Measurements from ENCODE around the gene KRT35. TPM values are rescaled to one million over a fixed set of nuclear protein-coding genes. Genes with fewer than 3 reads are reported as not detected.

Gene KRT35
- total RNA-seq, 1 experiment from 2014 or later = not detected

- no peaks in the 10 kb centered on the region for H3K9me2 ChIP-seq (ENCODE audit: insufficient read depth)
- H4K20me1 ChIP-seq (ENCODE audit: insufficient read depth) = no peaks in the 10 kb centered on the region
- no peak overlapping the region for H3K9ac ChIP-seq (ENCODE audit: low read length)
- ChIA-PET RAD21 (ENCODE audit: low non-redundant PET in 1 of 2, low total read pairs in 2 of 2, uncharacterized antibody in 2 of 2, unreplicated experiment in 2 of 2) (no interaction called here), CTCF (no interaction called here), POLR2A (no interaction called here)
- TF ChIP-seq EZH2phosphoT487 (IDR thresholded peaks at IDR 0.05; ENCODE audit: borderline replicate concordance) (no peak), CBX3 (IDR thresholded peaks at IDR 0.05; ENCODE audit: low read depth) (no peak), EGR1 (IDR thresholded peaks at IDR 0.05; ENCODE audit: low read depth) (no peak), JUND (IDR thresholded peaks at IDR 0.05) (no peak), ATF3 (IDR thresholded peaks at IDR 0.05) (no peak), ELF1 (IDR thresholded peaks at IDR 0.05; ENCODE audit: borderline replicate concordance, low read depth) (no peak), SP1 (IDR thresholded peaks at IDR 0.05; ENCODE audit: low read depth) (no peak), RAD21 (IDR thresholded peaks at IDR 0.05; ENCODE audit: low read depth) (no peak), TCF7L2 (IDR thresholded peaks at IDR 0.05; ENCODE audit: borderline replicate concordance, extremely low read depth, insufficient read depth, insufficient read length) (no peak), SIN3A (IDR thresholded peaks at IDR 0.05; ENCODE audit: low read depth) (no peak), ZNF274 (IDR thresholded peaks at IDR 0.05; ENCODE audit: low read depth, low read length) (no peak), EZH2 (IDR thresholded peaks at IDR 0.05) (no peak), CEBPB (IDR thresholded peaks at IDR 0.05; ENCODE audit: low read depth) (no peak), POLR2AphosphoS5 (IDR thresholded peaks at IDR 0.05; ENCODE audit: low read depth, low read length) (no peak), FOSL1 (IDR thresholded peaks at IDR 0.05; ENCODE audit: low read depth) (no peak)
- DNase-seq (ENCODE audit: low read depth, low spot score) (no peak), ATAC-seq (no peak)
- no peak overlapping the region for H3K27ac ChIP-seq (ENCODE audit: low read depth, low read length)
- BruUV-seq (replicated peaks) = no TSS peak
- H3K4me3 ChIP-seq (replicated peaks in 1 of 2; ENCODE audit: low read depth in 1 of 2, low read length in 2 of 2) = no peak overlapping the region
- H3K4me1 ChIP-seq (ENCODE audit: control insufficient read depth in 1 of 2, insufficient read depth in 2 of 2, low read length in 2 of 2) = peaks cover 0 to 7% of the 10 kb centered on the region in 2 experiments; a peak in 1 of 4 replicates
- no peaks in the 10 kb centered on the region for H3K79me2 ChIP-seq (ENCODE audit: insufficient read depth, low read length)
- H3K9me3 ChIP-seq (ENCODE audit: control insufficient read depth in 1 of 2, insufficient read depth in 1 of 2, low read depth in 1 of 2, low read length in 2 of 2) = no peaks in the 10 kb centered on the region
- no peaks in the 10 kb centered on the region for H3K36me3 ChIP-seq (ENCODE audit: control insufficient read depth in 1 of 2, insufficient read depth in 2 of 2, low read length in 2 of 2)
- no peaks in the 10 kb centered on the region for H3K27me3 ChIP-seq (ENCODE audit: insufficient read depth, low read length)
- H2AFZ ChIP-seq (ENCODE audit: low read depth, low read length, poor library complexity, severe bottlenecking) = no peak overlapping the region
- intact Hi-C loops (cut with micrococcal nuclease) = no loop called here
- H3K4me2 ChIP-seq (ENCODE audit: low read length) = no peak overlapping the region
Observed at GRCh38 chr17:41444186-41444585, 36.8 kb downstream of the KRT35 start.

Data from HCT116 (cell line).